ENCODE results near the gene TEKTIP1. TPM values are rescaled to one million over a fixed set of nuclear protein-coding genes. Genes with fewer than 3 reads are reported as not detected.

TEKTIP1 gene
- total and polyA plus RNA-seq, 9 of the 15 experiments (the other 6 are each of a cell fraction or from before 2014, with no cell fraction given) = 0.66 TPM; not detected in 8

GRCh38 chr19:3580156-3580934 lies 41.4 kb downstream of the TEKTIP1 start (continued):
- TF ChIP-seq ZNF318 (IDR thresholded peaks at IDR 0.05; ENCODE audit: borderline replicate concordance in 1 of 2, low read depth in 1 of 2) (peak in 1 of 2 experiments; percentile 40; a peak in 1 of 4 replicates), HDAC1 (IDR thresholded peaks at IDR 0.05) (peak in 1 of 2 experiments; percentile 91; a peak in 2 of 4 replicates), RCOR1 (IDR thresholded peaks at IDR 0.05; ENCODE audit: borderline replicate concordance in 1 of 2, low read depth in 2 of 2, low read length in 2 of 2) (peak in 1 of 2 experiments; percentile 88; a peak in 2 of 4 replicates), ARID3A (IDR thresholded peaks at IDR 0.05; ENCODE audit: borderline replicate concordance, low read depth, low read length) (peak; percentile 47; the same call in 1 of the 2 replicates), FOXA3 (CRISPR knock-in tag; conservative IDR thresholded peaks at IDR 0.05 in 1 of 2, IDR thresholded peaks at IDR 0.05 in 1 of 2) (0 out of 4 replicates have a peak, but pooled peaks of 1 of the 2 experiments have one; percentile 28), ZNF639 (CRISPR knock-in tag; conservative IDR thresholded peaks at IDR 0.05 in 1 of 2, IDR thresholded peaks at IDR 0.05 in 1 of 2) (peak in 1 of 2 experiments; percentile 9; a peak in 1 of 4 replicates), ATF7 (IDR thresholded peaks at IDR 0.05) (peak; percentile 22; the same call in 1 of the 2 replicates), ARID2 (IDR thresholded peaks at IDR 0.05) (peak; percentile 58), ZNF316 (IDR thresholded peaks at IDR 0.05) (peak; percentile 81), PHF21A (IDR thresholded peaks at IDR 0.05; ENCODE audit: borderline replicate concordance, low read depth) (peak; percentile 94; the same call in 1 of the 2 replicates), ZC3H11A (IDR thresholded peaks at IDR 0.05; ENCODE audit: low read depth, low read length) (no peak), TSC22D4 (tag; IDR thresholded peaks at IDR 0.05) (no peak), ZSCAN29 (IDR thresholded peaks at IDR 0.05) (peak; percentile 79; the same call in 1 of the 2 replicates), ZBTB8A (IDR thresholded peaks at IDR 0.05; ENCODE audit: partially characterized antibody) (no peak)

Data from K562 (cell line).